ENCODE measurements around the gene UBB.
"Not testable (repeated sequence)": the region's sequence is repeated elsewhere in the genome, so short reads cannot be mapped to it uniquely, and the experiment has no call there.

Gene UBB

GRCh38 chr17:16377941-16378341, 3.0 kb upstream of the UBB start:
- no peak for DNase-seq (ENCODE audit: low spot score)

GRCh38 chr17:16378636-16379282, 2.1 kb upstream of the UBB start:
- DNase-seq (ENCODE audit: low spot score) = no peak

GRCh38 chr17:16379654-16380053, 1.2 kb upstream of the UBB start:
- no peak for DNase-seq (ENCODE audit: low spot score)

GRCh38 chr17:16381496-16381820, 567 bp downstream of the UBB start:
- no peak for DNase-seq (ENCODE audit: low spot score)

GRCh38 chr17:16383216-16383615, 2.3 kb downstream of the UBB start:
- DNase-seq (ENCODE audit: low spot score) = no peak

- DNase-seq (ENCODE audit: low spot score) = no peak
Observed at GRCh38 chr17:16383772-16384287, 2.9 kb downstream of the UBB start.

- no peak for DNase-seq (ENCODE audit: low spot score)
Observed at GRCh38 chr17:16384557-16384956, 3.7 kb downstream of the UBB start.

GRCh38 chr17:16386126-16386507, 5.2 kb downstream of the UBB start:
- DNase-seq (ENCODE audit: low spot score) = not testable (repeated sequence)

- DNase-seq (ENCODE audit: low spot score) = no peak
Observed at GRCh38 chr17:16391451-16391850, 10.6 kb downstream of the UBB start.

- DNase-seq (ENCODE audit: low spot score) = not testable (repeated sequence)
Observed at GRCh38 chr17:16392491-16392890, 11.6 kb downstream of the UBB start.

GRCh38 chr17:16395887-16396286, 15.0 kb downstream of the UBB start:
- DNase-seq (ENCODE audit: low spot score) = not testable (repeated sequence)

GRCh38 chr17:16396693-16397092, 15.8 kb downstream of the UBB start:
- not testable (repeated sequence) for DNase-seq (ENCODE audit: low spot score)

GRCh38 chr17:16398270-16399267, 17.7 kb downstream of the UBB start:
- DNase-seq (ENCODE audit: low spot score) = no peak

GRCh38 chr17:16403847-16404246, 23.0 kb downstream of the UBB start:
- not testable (repeated sequence) for DNase-seq (ENCODE audit: low spot score)

- peak; percentile 53 for DNase-seq (ENCODE audit: low spot score)
Observed at GRCh38 chr17:16406742-16407674, 26.1 kb downstream of the UBB start.

- peak; percentile 65 for DNase-seq (ENCODE audit: low spot score)
Observed at GRCh38 chr17:16407911-16408588, 27.2 kb downstream of the UBB start.

GRCh38 chr17:16415031-16415924, 34.4 kb downstream of the UBB start, which contains the start of gene TRPV2:
Gene TRPV2, plus strand, starts transcription at chr17:16415571. Its CDS starts 2,098 bp downstream, at chr17:16417669.
- DNase-seq (ENCODE audit: low spot score) = peak; percentile 50

GRCh38 chr17:16417399-16417798, 36.5 kb downstream of the UBB start:
- no peak for DNase-seq (ENCODE audit: low spot score)

GRCh38 chr17:16417896-16418684, 37.2 kb downstream of the UBB start:
- DNase-seq (ENCODE audit: low spot score) = peak; percentile 66
